GM10266 (cell line): ENCODE measurements around the gene DLG2.
"Not testable (repeated sequence)": the region's sequence is repeated elsewhere in the genome, so short reads cannot be mapped to it uniquely, and the experiment has no call there.

Experiments
- DNase-seq: peaks from one replicate; pipeline ENCODE4 v3.0.0; 2012; ENCODE audit errors: extremely low spot score
- TF ChIP-seq, protein P1 (sequence below): IDR thresholded peaks from 2 replicates; pipeline ENCODE4 v1.5.1; 2012; ENCODE audit warnings: mild to moderate bottlenecking, low read depth; ENCODE audit not compliant: control insufficient read depth, insufficient read depth; ENCODE audit errors: missing control alignments

The DLG2 gene

GRCh38 chr11:84847842-84848241 lies 779.3 kb downstream of the DLG2 start:
- no peak for DNase-seq
- TF ChIP-seq, protein P1, sequence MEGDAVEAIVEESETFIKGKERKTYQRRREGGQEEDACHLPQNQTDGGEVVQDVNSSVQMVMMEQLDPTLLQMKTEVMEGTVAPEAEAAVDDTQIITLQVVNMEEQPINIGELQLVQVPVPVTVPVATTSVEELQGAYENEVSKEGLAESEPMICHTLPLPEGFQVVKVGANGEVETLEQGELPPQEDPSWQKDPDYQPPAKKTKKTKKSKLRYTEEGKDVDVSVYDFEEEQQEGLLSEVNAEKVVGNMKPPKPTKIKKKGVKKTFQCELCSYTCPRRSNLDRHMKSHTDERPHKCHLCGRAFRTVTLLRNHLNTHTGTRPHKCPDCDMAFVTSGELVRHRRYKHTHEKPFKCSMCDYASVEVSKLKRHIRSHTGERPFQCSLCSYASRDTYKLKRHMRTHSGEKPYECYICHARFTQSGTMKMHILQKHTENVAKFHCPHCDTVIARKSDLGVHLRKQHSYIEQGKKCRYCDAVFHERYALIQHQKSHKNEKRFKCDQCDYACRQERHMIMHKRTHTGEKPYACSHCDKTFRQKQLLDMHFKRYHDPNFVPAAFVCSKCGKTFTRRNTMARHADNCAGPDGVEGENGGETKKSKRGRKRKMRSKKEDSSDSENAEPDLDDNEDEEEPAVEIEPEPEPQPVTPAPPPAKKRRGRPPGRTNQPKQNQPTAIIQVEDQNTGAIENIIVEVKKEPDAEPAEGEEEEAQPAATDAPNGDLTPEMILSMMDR: no peak

DNA sequence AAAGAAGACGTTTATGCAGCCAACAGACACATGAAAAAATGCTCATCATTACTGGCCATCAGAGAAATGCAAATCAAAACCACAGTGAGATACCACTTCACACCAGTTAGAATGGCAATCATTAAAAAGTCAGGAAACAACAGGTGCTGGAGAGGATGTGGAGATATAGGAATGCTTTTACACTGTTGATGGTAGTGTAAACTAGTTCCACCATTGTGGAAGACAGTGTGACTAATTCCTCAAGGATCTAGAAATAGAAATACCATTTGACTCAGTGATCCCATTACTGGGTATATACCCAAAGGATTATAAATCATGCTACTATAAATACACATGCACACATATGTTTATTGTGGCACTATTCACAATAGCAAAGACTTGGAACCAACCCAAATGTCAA lies 786.9 kb downstream of the DLG2 start:
- DNase-seq: not testable (repeated sequence)

- TF ChIP-seq, protein P1: no peak
- DNase-seq: no peak
Measured at GRCh38 chr11:84837402-84838069, 789.6 kb downstream of the DLG2 start.

DNA sequence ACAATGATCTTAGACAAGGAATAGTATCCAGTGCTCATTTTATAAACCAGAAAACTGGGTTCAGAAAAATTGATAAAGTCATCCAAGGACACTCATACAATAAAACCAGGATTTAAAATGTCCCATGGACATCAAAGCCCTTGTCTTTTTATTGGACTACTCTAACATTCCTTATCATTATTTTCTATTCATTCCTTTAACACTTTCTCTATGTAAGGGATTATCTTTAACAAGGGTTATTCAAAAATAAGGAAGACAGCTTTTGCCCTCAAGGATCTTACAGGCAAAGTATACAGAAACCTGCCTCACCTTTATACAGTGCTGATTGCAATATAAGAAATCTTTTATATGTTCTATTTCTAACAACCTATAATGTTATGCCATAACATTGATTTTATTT lies 790.8 kb downstream of the DLG2 start:
- DNase-seq: no peak
- TF ChIP-seq, protein P1: no peak

DNA sequence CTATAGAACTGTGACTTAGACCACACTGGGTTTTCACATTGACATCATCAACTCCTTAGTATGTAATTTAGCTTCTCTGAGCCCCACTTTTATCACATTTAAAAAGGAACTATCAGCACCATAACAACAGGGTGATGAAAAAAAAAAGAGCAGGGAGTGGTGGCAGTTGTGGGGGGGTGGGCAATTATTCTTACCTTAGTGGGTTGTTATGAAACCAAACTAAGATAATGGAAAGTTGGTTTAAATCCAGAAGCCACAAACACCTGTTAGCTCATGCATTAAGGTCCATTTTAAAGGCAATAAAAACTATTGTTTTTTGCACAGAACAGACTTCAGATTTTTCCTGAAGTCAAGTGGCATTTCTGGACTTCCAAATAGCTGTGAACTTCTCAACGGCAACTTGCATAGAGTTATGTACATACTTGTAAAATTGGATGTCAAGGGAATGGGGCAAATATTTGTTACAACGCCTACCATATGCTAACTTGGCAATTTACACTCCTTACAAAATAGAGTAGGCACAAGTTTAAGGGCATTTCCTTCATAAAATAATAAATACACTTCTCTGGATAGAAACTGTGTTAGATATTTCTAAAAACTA lies 793.6 kb downstream of the DLG2 start:
- TF ChIP-seq, protein P1: no peak
- DNase-seq: no peak

- TF ChIP-seq, protein P1: no peak
- no peak for DNase-seq
Measured at GRCh38 chr11:84830372-84830771, 796.8 kb downstream of the DLG2 start.

DNA sequence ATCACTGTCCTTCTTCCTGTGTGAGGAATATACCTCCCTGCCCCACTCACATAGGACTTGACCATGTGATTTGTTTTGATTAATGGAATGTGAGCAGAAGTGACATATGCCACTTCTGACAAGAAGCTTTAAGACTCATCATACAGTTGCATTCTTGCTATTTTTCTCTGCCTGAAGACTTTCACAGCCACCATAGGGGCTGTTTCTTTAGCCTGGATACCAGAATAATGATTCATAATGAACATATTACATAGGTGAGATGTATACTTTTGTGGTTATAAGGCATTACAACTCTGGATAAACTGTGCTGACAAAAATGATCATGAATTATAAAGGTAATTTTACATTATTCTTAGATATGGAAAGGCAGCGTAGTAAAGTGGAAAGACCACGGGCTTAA lies 798.0 kb downstream of the DLG2 start:
- TF ChIP-seq, protein P1: no peak
- DNase-seq: no peak
